T-helper 1 cell (primary cell): ENCODE data around the gene OGFR.
A peak's percentile ranks its signal among the peaks of the same experiment; 100 is the strongest.

Experiments used
- DNase-seq, 5 donors: peaks; one replicate each; pipeline ENCODE4 v3.0.0-alpha.2; 2012 to 2020

OGFR gene

GRCh38 chr20:62861726-62862336 is 57.2 kb downstream of the OGFR start, which contains the start of gene TCFL5:
Gene TCFL5, minus strand, starts transcription at chr20:62861822. Its CDS starts 152 bp downstream, at chr20:62861670.
- DNase-seq: peak; percentile 85 to 94 (median 88)
